ENCODE results near the gene PDE3B.

Gene PDE3B

GRCh38 chr11:14673421-14673820, 29.8 kb downstream of the PDE3B start:
- DNase-seq (ENCODE audit: low read depth in 1 of 2, low spot score in 1 of 2), result no peak
- H3K4me3 ChIP-seq (replicated peaks; ENCODE audit: insufficient read depth, low read length), result no peak overlapping the region
- TF ChIP-seq GABPA (IDR thresholded peaks at IDR 0.05; ENCODE audit: low read depth) (no peak), CTCF (IDR thresholded peaks at IDR 0.05; ENCODE audit: insufficient read depth, low read length) (no peak), SPI1 (IDR thresholded peaks at IDR 0.05; ENCODE audit: borderline replicate concordance, low read depth) (no peak), REST (IDR thresholded peaks at IDR 0.05; ENCODE audit: insufficient replicate concordance, low read depth) (no peak), POLR2AphosphoS5 (IDR thresholded peaks at IDR 0.05; ENCODE audit: low read depth) (no peak)
- no peaks in the 10 kb centered on the region for H3K27me3 ChIP-seq (ENCODE audit: insufficient read depth, poor library complexity, severe bottlenecking)
- no peak overlapping the region for H3K27ac ChIP-seq (replicated peaks)

- no peak for TF ChIP-seq SPI1 (IDR thresholded peaks at IDR 0.05; ENCODE audit: borderline replicate concordance, low read depth)
- TF ChIP-seq CTCF (IDR thresholded peaks at IDR 0.05; ENCODE audit: insufficient read depth, low read length), result no peak
- no peak for TF ChIP-seq REST (IDR thresholded peaks at IDR 0.05; ENCODE audit: insufficient replicate concordance, low read depth)
- TF ChIP-seq GABPA (IDR thresholded peaks at IDR 0.05; ENCODE audit: low read depth), result no peak
- no peak for TF ChIP-seq POLR2AphosphoS5 (IDR thresholded peaks at IDR 0.05; ENCODE audit: low read depth)
- DNase-seq (ENCODE audit: low read depth in 1 of 2, low spot score in 1 of 2), result peak in 1 of 2 experiments; percentile 9
- Histone ChIP-seq H3K27ac (replicated peaks) (no peak overlapping the region), H3K27me3 (ENCODE audit: insufficient read depth, poor library complexity, severe bottlenecking) (no peaks in the 10 kb centered on the region), H3K4me3 (replicated peaks; ENCODE audit: insufficient read depth, low read length) (no peak overlapping the region)
These were observed 30.3 kb downstream of the PDE3B start for GRCh38 chr11:14673824-14674405.

GRCh38 chr11:14676068-14676467, 32.5 kb downstream of the PDE3B start:
- TF ChIP-seq GABPA (IDR thresholded peaks at IDR 0.05; ENCODE audit: low read depth) (no peak), SPI1 (IDR thresholded peaks at IDR 0.05; ENCODE audit: borderline replicate concordance, low read depth) (no peak)
- no peaks in the 10 kb centered on the region for H3K27me3 ChIP-seq (ENCODE audit: insufficient read depth, poor library complexity, severe bottlenecking)
- H3K4me3 ChIP-seq (replicated peaks; ENCODE audit: insufficient read depth, low read length), result no peak overlapping the region
- peak overlapping the region; percentile 19; the same call in 1 of the 2 replicates for H3K27ac ChIP-seq (replicated peaks)
- DNase-seq (ENCODE audit: low read depth in 1 of 2, low spot score in 1 of 2), result peak; percentile 25 to 33

GRCh38 chr11:14677146-14677545, 33.5 kb downstream of the PDE3B start:
- no peak overlapping the region for H3K27ac ChIP-seq (replicated peaks)
- H3K27me3 ChIP-seq (ENCODE audit: insufficient read depth, poor library complexity, severe bottlenecking), result no peaks in the 10 kb centered on the region
- no peak for TF ChIP-seq CTCF (IDR thresholded peaks at IDR 0.05; ENCODE audit: insufficient read depth, low read length)
- no peak for TF ChIP-seq REST (IDR thresholded peaks at IDR 0.05; ENCODE audit: insufficient replicate concordance, low read depth)
- no peak for TF ChIP-seq SPI1 (IDR thresholded peaks at IDR 0.05; ENCODE audit: borderline replicate concordance, low read depth)
- no peak for TF ChIP-seq POLR2AphosphoS5 (IDR thresholded peaks at IDR 0.05; ENCODE audit: low read depth)
- no peak for TF ChIP-seq GABPA (IDR thresholded peaks at IDR 0.05; ENCODE audit: low read depth)
- DNase-seq (ENCODE audit: low read depth in 1 of 2, low spot score in 1 of 2), result no peak
- H3K4me3 ChIP-seq (replicated peaks; ENCODE audit: insufficient read depth, low read length), result no peak overlapping the region

Data from HL-60 (cell line).